Tibial nerve (tissue), 4 donors: ENCODE measurements around the gene SHISAL2A.

Source experiments
- EP300 ChIP-seq, 2 donors: sonication (generic); formaldehyde crosslinking; IDR thresholded peaks; one replicate each; pipeline ENCODE4 v1.6.1; 2017; ENCODE audit warnings: antibody characterized with exemption in 2 of 2, mild to moderate bottlenecking in 1 of 2
- POLR2A ChIP-seq, 2 donors: fragments of 450-650 bp; IDR thresholded peaks; one replicate each; pipeline ENCODE4 v1.6.1; 2017; ENCODE audit warnings: antibody characterized with exemption in 2 of 2, mild to moderate bottlenecking in 2 of 2, moderate library complexity in 2 of 2
- TF ChIP-seq, protein P1 (sequence below), 5 experiments: fragments of 200-600 bp in 3 of 5; fragments of 450-650 bp in 2 of 5; sonication (generic) in 3 of 5; IDR thresholded peaks; one replicate each; pipeline ENCODE4 v1.5.1; 2016 to 2019; ENCODE audit warnings: antibody characterized with exemption in 5 of 5, mild to moderate bottlenecking in 3 of 5, moderate library complexity in 2 of 5

DNA sequence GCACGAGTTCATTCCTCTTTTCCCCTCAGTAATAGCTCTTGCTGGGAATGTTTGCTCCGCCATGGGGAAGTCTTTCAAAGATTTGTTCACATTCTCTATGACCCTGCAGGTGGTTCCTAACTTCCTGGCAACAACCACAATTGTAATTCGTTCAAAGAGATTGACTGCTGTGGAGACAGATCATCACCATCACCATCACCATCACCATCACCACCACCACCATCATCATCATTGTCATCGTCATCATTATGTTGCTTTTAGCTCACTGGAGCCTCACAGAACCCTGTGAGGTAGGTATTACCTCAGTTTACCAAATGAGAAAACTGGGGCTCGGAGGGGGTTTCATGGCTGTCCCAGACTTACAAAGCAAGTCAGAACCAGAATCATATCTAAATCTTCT is 34.3 kb downstream of the SHISAL2A start:
- TF ChIP-seq POLR2A (IDR thresholded peaks at IDR 0.05) (no peak), EP300 (IDR thresholded peaks at IDR 0.05) (no peak)
- TF ChIP-seq, protein P1, sequence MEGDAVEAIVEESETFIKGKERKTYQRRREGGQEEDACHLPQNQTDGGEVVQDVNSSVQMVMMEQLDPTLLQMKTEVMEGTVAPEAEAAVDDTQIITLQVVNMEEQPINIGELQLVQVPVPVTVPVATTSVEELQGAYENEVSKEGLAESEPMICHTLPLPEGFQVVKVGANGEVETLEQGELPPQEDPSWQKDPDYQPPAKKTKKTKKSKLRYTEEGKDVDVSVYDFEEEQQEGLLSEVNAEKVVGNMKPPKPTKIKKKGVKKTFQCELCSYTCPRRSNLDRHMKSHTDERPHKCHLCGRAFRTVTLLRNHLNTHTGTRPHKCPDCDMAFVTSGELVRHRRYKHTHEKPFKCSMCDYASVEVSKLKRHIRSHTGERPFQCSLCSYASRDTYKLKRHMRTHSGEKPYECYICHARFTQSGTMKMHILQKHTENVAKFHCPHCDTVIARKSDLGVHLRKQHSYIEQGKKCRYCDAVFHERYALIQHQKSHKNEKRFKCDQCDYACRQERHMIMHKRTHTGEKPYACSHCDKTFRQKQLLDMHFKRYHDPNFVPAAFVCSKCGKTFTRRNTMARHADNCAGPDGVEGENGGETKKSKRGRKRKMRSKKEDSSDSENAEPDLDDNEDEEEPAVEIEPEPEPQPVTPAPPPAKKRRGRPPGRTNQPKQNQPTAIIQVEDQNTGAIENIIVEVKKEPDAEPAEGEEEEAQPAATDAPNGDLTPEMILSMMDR (IDR thresholded peaks at IDR 0.05): no peak
